IPS-18c (cell line): Measurements from ENCODE around the gene OR4K14.
"Not testable (repeated sequence)": the region's sequence is repeated elsewhere in the genome, so short reads cannot be mapped to it uniquely, and the experiment has no call there.

ENCODE experiments used
- H3K4me3 ChIP-seq: 2 replicates; pipeline ENCODE4 v1.7.0; 2013; ENCODE audit warnings: low read depth, mild to moderate bottlenecking, low read length, moderate library complexity; ENCODE audit not compliant: insufficient read depth
- H3K9me3 ChIP-seq: one replicate; pipeline ENCODE4 v1.6.1; 2013; ENCODE audit warnings: mild to moderate bottlenecking, low read length, moderate library complexity; ENCODE audit not compliant: control insufficient read depth, insufficient read depth

Gene OR4K14

DNA sequence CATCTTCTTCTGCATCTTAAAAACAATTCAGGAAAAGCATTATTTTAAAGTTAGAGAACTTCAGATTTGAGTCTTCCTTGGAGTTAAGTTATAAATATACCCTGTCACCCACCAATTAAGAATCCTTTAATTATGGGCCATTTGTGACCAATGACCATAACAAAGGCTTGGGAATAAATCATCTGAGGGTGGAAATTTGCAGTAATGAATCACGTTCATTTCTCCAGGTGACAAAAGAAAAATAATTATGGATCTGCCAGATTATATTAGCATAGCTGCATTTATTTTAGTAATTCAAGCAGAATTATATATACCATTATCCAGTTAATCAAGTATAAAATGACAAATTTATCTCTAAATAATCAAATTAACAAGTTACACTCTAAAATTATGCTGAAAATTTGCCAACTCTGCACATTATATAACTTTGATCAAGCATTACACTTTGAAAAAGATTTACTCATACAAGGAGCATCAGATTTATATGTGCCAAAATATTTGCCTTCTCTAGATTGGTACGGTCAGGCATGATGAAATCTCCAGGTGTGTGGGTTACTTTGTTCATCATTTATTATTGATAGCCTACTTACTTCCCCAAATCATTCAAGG is at the start of gene OR4K14:
Gene OR4K14 (minus strand): TSS at position 51 of the 609 bp plus-strand sequence. CDS start 4,114 bp downstream, outside the sequence.
- Histone ChIP-seq H3K9me3 (peaks cover 9% of the 10 kb centered on the region), H3K4me3 (no peak within 1 kb of the TSS)

- peaks cover 12% of the 10 kb centered on the region for H3K9me3 ChIP-seq
These were observed 40.6 kb upstream of the OR4K14 start, which contains the start of gene OR4L1 for GRCh38 chr14:20059745-20060144. Gene OR4L1, plus strand, starts transcription at chr14:20060045. Its CDS starts 0 bp downstream, at chr14:20060045.

DNA sequence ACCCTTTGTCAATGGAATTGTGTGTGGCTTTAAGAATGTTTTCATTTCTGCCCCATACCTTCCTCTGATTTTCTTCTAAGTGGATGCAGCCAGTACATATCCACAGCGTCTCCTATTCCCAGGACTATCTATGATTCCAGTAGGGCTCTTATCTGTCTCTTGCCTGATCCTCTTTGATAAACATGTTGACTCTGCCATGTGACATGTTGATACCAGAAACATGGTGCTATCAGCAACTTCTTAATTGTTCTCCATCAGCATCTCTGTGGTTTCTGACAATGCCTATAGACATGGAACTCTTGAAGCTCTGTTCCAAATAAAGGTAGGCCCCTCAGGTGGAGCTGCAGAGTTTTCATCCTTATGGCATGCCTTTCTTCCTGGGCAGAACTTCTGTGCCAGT is 29.1 kb upstream of the OR4K14 start:
- H3K9me3 ChIP-seq, result peaks cover 9% of the 10 kb centered on the region
- H3K4me3 ChIP-seq, result no peak overlapping the region

More at GRCh38 chr14:20059745-20060144, 40.6 kb upstream of the OR4K14 start, which contains the start of gene OR4L1:
- H3K4me3 ChIP-seq, result no peak within 1 kb of the TSS

GRCh38 chr14:20044243-20044642 is 25.1 kb upstream of the OR4K14 start:
- H3K4me3 ChIP-seq, result peak overlapping the region; percentile 31; the same call in 1 of the 2 replicates
- peaks cover 8% of the 10 kb centered on the region for H3K9me3 ChIP-seq

DNA sequence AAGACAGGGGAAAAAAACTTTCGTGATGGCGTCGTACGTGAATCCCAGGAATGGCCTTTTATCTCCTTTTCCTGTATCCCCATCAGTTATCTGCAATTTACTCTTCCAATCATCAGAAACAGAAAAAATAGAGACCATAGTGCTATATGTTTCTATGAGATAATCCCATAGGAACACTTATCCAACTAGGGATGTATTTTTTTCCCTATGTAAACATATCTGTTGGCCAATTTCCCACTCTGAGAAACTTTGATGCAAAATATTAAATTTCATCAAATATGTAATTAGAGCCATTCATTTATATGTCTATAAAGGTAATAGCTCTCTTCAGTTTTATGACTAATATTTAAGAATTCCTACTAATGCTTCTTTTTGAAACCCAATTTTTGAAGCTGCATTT is 16.8 kb upstream of the OR4K14 start, which contains the start of gene OR4K13:
Gene OR4K13 (minus strand): TSS at position 101 of the 400 bp plus-strand sequence. CDS start 1,280 bp downstream, outside the sequence.
- Histone ChIP-seq H3K9me3 (no peaks in the 10 kb centered on the region), H3K4me3 (no peak within 1 kb of the TSS)

GRCh38 chr14:20035449-20035848 is 16.3 kb upstream of the OR4K14 start:
- no peak overlapping the region for H3K4me3 ChIP-seq
- peaks cover 3% of the 10 kb centered on the region for H3K9me3 ChIP-seq

- H3K4me3 ChIP-seq, result no peak overlapping the region
- H3K9me3 ChIP-seq, result peaks cover 3% of the 10 kb centered on the region
These were observed 12.0 kb upstream of the OR4K14 start for GRCh38 chr14:20031058-20031457.

DNA sequence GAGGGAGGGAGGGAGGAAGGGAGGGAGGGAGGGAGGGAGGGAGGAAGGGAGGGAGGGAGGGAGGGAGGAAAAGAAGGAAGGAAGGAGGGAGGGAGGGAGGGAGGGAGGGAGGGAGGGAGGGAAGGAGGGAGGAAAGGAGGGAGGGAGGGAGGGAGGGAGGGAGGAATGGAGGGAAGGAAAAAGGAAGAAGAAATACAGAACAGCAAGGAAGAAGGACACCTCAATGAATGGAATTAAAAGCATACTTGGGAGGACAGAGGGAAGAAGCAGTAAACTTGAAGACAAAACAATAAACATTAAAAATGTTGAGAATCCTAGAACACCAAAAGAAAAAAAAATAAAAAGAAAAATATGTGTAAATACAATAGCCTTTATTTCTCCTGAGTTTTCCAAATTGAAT is 11.0 kb downstream of the OR4K14 start:
- H3K9me3 ChIP-seq, result peaks cover 5% of the 10 kb centered on the region

GRCh38 chr14:20002319-20002718 is 16.8 kb downstream of the OR4K14 start:
- H3K4me3 ChIP-seq, result no peak overlapping the region
- peaks cover 8% of the 10 kb centered on the region for H3K9me3 ChIP-seq

More for the DNA sequence above, 11.0 kb downstream of the OR4K14 start:
- H3K4me3 ChIP-seq, result no peak overlapping the region

- peaks cover 8% of the 10 kb centered on the region for H3K9me3 ChIP-seq
- no peak within 1 kb of the TSS for H3K4me3 ChIP-seq
These were observed 17.2 kb downstream of the OR4K14 start, which contains the start of gene OR4Q2 for GRCh38 chr14:20001863-20002262. Gene OR4Q2, plus strand, starts transcription at chr14:20002163.

GRCh38 chr14:19993438-19993837 is 25.7 kb downstream of the OR4K14 start:
- peaks cover 12% of the 10 kb centered on the region for H3K9me3 ChIP-seq

GRCh38 chr14:19975291-19975690 is 43.8 kb downstream of the OR4K14 start, which contains the start of gene OR4K15:
Gene OR4K15, plus strand, starts transcription at chr14:19975591. Its CDS starts 0 bp downstream, at chr14:19975591.
- Histone ChIP-seq H3K4me3 (no peak within 1 kb of the TSS), H3K9me3 (peaks cover 4% of the 10 kb centered on the region)

More at GRCh38 chr14:19993438-19993837, 25.7 kb downstream of the OR4K14 start:
- no peak overlapping the region for H3K4me3 ChIP-seq

- peaks cover 4% of the 10 kb centered on the region for H3K9me3 ChIP-seq
These were observed 44.3 kb downstream of the OR4K14 start for GRCh38 chr14:19974844-19975243.

GRCh38 chr14:19969735-19970134 is 49.4 kb downstream of the OR4K14 start:
- not testable (repeated sequence) for H3K9me3 ChIP-seq, H3K4me3 ChIP-seq

More at GRCh38 chr14:19974844-19975243, 44.3 kb downstream of the OR4K14 start:
- H3K4me3 ChIP-seq, result no peak overlapping the region
